Hematopoietic multipotent progenitor cell treated with erythropoietin and hydrocortisone succinate and interleukin-3 and kit ligand, for 4 days (in vitro differentiated cells): ENCODE measurements around the gene INKA1.
"Not testable (repeated sequence)": the region's sequence is repeated elsewhere in the genome, so short reads cannot be mapped to it uniquely, and the experiment has no call there.

ENCODE experiments used
- DNase-seq: peaks from one replicate; pipeline ENCODE4 v3.0.0-alpha.2; 2015

The INKA1 gene

DNA sequence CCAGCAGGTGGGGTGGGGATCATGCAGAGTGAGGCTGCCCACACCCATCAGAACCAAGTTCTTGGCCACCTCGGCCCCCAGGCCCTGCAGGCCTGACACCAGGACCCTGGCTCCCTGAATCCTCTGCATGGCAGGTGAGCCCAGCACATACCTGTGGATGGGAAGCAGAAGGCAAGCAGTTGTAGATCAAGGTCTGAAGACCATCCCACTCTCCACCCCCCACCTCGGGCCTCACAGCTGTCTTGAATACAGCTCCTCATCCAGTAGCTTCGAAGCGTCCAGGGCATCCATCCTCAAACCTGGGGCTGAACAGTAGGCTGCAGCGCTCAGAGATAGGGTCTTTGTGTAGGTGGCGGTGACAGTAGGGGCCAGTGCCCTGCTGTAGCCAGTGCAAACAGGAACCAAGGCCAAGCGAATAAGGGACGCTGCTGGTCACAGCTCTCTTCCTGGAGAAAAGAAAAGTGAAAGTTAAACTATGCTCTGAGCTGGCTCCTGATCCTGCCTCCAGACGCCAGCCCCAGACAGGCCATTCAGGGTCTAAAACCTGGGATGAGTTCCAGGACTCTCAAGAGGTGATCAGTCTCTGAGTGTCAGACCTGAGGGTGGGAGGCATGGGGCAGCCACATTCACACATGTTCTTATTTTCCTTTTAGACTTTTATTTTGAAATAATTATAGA lies 10.6 kb downstream of the INKA1 start, which contains the start of gene UBA7:
UBA7 (minus strand) TSS at position 457 of the 678 bp plus-strand sequence; CDS start at position 291, 166 bp downstream.
- DNase-seq, result peak; percentile 81

DNA sequence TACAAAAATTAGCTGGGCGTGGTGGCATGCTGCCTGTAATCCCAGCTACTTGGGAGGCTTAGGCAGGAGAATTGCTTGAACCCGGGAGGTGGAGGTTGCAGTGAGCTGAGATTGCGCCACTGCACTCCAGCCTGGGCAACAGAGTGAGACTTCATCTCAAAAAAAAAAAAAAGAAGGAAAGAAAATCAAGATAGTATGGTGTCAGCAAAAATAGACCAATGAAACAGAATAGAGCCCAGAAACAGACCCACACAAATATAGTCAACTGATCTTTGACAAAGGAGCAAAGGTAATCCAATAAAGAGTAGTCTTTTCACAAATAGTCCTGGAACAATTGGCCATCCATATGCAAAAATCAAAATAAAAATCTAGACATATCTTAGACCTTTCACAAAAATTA lies 20.1 kb downstream of the INKA1 start:
- DNase-seq, result not testable (repeated sequence)

DNA sequence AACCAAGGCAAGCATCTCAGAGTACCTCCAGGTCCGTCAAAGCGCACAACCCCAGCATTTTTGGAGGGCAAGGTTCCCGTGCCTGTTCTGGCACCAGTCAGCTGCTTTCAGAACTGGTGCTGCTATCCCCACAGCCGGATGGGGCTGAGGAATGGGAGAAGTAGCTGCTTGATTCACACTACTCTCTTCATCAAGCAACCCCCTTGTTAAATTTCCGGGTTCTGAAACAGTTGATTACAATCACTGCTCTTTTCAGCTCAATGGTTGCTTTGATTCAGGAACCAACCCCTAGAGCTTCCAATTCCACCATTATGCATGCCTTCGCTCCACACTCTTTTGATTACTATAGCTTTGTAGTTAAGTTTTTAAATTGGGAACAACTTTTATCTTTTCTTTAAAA lies 23.0 kb downstream of the INKA1 start:
- DNase-seq, result no peak

DNA sequence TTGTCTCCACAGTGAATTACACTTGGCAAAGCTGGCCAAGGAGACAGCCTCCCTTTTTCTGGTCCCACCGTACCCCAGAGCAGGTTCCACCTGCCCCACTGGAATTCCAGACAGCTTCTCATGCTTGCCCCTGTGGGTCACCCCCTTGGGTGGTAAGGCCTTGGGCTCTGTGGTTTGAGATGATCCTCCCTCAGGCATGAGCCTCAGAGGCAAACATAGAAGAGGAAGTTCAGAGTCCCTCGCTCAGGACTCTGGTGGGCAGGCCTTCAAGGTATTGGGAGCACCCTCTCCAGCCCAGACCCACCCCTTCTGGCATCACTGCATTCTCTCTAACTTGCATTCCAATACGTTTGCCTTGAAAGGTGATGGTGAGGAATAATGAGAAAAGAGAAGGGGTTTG lies 28.3 kb downstream of the INKA1 start:
- peak; percentile 53 for DNase-seq

DNA sequence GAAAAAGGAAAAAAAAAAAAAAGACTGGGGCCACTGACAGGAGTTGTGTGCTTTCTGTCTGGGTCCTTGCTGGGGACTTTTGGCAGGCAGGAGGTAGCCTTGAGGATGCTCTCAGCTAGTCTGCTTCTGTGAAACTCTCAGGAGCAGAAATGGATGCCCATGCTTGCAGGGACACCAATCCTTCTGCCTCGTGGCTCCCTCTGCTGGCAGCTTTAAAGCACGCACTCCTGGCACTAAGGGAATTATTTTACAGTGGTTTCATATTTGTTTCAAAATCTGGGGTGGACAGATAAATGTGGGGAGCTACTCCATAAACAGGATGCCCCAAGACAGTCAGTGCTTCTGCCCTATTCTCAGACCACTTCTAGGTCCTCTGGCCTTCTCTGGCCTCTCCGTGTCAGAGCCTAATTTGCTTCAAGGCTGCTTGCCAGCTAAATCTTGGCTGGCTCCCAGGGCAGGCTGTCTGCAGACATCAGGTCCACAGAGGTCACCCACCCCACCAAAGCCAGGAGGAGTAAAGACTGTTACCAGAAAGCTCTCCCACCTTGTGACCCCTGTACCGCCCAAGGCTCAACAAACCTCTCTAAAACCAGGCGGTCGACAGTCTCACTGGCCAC lies 36.2 kb downstream of the INKA1 start:
- peak; percentile 94 for DNase-seq

DNA sequence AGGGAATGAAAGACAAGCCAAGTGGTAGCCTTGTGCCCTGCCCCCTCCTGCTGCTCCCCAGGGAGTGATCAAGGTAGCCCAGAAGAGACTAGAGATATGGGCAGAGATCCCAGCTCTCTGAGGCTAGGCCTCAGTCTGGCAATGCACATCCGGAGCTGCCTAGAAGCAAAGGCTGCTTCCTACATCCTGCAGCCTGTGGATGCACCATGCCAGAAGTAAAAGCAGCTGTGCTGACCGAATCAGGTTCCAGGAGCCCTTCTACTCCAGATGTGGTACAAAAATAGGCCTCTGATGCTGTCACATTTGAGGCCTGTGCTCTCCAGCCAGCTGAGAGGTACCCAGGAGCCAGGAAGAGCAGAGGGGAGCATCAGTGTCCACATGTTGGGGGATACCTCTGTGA lies 37.3 kb downstream of the INKA1 start:
- DNase-seq, result no peak

DNA sequence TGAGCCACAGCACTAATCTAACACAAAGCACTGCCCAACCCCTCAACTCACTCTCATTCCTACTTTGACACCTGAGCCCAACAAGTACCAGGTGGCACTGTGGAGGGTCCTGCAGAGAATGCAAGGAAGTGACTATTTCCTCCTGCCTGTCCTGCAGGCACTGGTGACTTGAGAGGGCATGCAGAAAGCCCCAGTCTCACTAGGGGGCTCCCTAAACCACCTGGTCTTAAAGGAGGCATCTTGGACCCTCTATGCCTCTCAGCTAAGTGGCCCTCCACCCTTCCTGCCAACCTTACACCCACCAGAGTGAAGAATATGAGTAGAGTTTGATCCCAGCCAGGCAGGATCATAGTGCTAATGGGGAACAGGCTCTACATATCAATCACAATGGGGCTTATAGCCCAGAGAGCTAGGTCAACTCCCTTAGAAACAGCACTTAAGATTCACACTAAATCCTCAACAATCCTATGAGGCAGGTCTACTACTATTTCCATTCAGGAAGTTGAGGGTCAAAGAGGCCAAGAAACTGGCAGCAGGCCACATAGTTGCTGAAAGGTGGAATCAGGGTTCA lies 38.1 kb downstream of the INKA1 start:
- DNase-seq, result peak; percentile 77

DNA sequence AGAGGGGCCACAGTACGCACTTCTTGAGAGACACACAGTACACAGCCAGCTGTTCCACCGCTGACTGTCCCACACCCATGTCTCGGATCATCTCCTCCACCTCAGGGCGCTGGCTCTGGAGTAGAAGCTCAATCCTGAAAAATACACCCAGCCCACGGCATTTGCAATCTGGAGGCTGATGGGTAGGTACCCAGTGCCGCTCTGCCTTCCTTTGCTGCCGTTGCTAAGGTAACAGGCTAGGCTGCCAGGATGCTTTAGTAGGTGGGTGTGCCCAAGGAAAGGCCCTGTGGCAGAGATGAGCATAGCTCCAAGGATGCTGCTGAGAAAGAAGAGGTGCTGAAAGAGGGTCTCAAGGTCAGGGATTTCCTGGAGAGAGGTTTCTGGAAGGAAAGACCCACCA lies 38.7 kb downstream of the INKA1 start:
- no peak for DNase-seq

DNA sequence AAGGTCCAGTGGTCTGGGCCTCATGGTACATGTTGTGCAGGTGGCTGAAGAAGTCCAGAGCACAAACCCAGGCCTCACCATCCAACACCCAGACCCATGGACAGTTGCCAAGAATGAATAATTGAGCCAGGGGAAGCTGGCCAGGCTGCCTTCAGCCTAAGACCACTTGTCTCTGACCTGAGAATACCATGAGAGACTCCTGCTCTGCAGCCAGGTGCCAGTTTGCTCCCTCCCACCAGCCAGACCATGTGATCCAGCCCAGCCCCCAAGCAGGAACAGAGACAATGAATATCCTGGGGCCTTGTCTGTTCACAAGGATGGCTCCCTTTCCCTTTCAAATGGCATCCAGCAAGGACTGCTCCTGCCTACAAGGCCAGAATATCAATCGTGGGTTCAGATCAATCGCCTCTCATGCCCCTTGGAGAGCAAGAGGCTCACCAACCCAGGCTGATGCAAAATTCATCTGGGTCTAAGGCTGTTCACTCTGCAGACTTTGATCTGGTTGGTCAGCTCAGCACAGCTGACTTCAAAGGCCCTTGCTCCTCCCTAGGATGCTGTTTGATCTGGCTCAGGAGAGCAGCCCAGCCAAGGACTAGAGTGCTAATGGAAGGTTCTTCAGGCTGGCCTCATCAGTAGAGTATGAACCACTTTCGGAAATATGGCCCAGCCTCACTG lies 39.9 kb downstream of the INKA1 start:
- no peak for DNase-seq

DNA sequence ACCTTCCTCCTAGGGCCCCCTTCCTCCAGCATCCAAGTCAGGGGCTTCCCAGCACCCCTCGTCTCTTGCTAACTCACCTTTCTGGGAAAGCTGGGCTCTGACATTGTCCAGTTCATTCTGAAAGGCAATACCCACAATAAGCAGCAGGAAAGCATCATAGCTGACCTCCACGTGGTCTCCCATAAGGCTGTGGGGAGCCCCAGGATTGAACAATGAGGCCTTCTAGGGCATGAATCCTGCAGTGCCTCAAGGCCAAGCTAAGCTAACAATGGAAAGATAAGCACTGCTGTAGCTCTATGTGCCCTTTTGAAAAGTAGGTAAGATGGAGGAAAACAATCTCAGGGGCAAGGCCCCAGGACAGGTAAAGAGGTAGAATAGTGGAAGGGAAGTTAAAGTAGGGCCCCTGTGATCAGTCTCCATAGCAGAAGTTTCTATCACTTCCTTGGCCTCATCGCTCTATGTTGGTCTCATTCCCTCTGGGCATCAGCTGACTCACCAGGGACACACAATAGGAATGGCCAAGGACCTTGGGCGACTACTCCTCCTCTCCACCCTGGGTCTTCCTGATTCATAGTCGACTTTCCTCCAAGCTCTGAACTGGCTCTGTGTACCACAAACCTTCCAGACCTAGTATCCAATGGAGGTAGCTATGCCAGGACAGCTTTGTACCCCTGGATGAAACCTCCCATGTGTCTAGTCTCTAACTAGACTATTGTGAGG lies 41.6 kb downstream of the INKA1 start:
- DNase-seq, result no peak

DNA sequence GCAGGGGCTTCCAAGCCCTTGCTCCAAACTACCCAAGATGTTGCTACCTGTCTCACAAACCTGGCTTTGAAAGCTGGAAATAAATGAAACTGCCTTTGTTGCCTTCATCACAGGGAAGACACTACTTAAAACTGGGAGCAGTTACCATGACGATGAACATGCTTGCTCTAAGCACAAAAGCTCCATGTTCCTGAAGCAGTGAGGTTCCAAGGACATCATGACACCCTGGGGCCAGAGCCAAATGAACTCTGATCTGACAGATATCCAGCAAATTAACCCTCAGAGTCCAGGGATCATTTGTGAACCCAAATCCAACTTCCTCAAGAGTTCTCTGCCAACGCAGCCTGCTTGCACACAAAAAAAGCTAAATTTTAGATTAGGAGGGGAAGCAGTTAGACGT lies 42.6 kb downstream of the INKA1 start:
- no peak for DNase-seq
